GM19438 (cell line): ENCODE measurements around the gene TENM4.

Source experiments
- ATAC-seq: cut with Tn5 transposase; IDR thresholded peaks from one replicate; pipeline ENCODE4 v1.9.1; 2021; ENCODE audit warnings: low read depth; ENCODE audit not compliant: unreplicated experiment

Gene TENM4

GRCh38 chr11:79422866-79423265 lies 18.0 kb downstream of the TENM4 start:
- no peak for ATAC-seq

DNA sequence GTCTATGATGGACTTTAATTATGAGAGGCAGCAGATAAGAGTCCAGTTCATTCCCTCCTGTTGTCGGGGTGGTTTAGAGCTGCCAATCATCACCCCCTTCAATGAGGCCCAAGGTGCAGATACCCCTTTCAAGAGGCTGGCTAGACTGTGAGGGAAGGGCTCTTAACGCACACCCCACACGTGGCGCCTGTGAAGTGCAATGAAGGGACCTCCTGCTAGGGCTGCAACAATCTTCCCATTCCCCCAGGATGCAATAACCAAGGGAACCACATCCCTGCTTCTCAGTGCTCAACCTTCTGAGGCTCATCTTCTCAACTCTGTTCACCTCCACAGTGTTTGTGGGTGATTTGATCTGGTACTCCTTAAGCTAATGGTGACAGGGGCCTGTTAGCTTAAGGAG lies 19.0 kb downstream of the TENM4 start:
- ATAC-seq = no peak

DNA sequence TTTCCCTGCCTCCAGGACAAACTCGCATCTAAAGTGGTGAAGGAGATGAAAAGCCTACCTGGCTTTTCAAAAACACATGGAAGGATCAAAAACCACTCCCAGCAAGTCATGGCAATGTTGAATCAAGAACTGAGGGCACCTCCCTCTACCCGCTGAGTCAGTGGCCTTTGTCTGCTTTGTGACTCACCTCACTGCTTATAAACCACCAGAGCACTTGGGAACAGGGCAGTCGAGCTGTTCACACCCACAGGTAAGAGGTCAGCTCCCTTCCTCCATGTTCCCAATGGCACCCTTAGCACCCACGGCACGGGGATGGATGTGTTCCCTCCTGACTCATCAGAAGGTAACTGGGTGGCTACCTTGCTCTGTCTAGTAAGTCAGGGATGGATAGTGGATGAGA lies 21.7 kb downstream of the TENM4 start:
- ATAC-seq = no peak

GRCh38 chr11:79418241-79418640 lies 22.6 kb downstream of the TENM4 start:
- ATAC-seq = no peak

DNA sequence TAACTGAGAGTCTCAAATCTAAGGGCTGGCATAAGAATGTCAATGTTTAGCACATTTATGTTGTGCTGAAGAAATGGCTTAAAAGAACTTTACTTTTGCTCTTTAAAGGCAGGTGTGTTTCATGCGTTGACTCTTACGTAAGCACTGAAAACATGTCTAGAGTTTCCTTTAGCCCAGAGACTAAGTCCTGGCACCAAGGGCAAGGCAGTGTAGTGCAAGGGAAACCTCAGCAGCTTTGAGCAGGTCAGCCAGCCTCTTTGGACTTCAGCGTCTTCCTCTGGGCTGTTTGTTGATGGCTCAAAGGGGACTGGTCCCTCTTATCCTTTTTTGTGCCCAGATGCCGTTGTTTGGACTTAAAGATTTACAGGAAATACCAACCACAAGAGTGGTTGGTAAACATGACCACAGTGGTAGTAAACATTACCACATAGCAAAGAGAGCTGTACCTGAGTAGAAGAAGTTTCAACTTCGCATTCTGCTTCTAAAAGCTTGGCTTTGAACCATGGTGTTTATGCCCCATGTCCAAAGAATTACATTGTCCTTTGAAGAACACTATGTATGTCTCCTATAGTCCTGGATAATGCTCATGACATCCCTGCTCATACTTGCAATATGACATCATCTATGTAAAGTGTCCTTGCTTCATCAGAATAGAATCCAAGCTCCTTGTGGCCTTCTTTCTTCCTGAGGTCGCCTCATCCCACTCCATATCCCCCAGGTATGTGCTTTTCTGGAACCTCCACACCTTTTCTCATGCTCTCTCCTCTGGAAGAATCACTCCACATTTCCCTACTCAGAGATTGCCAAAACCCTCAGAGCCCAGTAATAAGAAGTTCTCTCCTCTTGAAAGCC lies 23.5 kb downstream of the TENM4 start:
- no peak for ATAC-seq

GRCh38 chr11:79415912-79416311 lies 24.9 kb downstream of the TENM4 start:
- no peak for ATAC-seq

DNA sequence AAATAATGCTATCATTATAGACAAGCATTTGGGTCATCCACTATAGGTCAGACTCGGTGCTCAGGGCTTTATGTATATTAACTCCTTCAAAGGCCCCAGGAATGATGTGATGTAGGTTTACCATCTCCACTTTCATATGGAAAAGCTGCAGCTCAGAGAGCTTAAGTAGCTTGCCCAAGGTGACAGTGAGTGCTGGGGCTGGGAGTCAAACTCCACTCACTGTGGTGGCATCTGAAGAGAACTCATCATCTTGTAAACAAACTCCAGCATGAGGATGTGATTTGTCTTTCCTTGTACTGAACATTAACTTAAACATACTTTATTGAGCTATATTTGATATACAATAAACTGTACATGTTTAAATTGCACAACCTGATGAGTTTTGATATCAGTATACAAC lies 25.4 kb downstream of the TENM4 start:
- ATAC-seq = no peak

DNA sequence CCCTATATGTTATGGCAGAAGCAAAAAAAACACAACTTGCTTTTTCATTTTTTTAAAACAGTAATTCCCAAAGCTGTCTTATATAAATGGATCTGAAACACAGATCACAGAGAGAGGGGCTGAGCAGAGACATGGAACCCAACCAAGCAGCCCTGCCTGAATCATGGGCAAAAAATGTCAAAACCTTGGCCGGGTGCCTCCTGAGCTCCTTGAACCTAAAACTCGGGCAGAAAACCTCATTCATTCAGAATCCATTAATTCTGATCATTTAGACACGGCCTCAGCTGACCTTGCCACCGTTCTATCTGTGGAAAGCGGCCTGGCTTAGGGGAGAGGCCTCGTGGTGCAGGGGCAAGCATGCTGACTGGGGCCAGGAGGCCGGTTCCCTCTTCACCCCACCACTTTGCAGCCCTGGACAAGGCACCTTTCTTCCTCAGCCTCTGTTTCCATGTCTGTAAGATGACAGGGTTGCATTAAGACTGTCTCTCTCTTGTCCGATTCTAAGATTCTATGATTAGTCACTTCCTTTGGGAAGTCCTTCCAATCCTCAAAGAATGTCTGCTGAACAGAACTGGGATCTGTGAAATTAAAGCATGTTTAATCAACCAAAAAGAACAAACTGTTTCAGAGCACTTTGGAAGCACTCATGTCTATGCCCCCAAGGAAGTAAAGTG lies 26.0 kb downstream of the TENM4 start:
- ATAC-seq = no peak

- no peak for ATAC-seq
Measured at GRCh38 chr11:79414041-79414440, 26.8 kb downstream of the TENM4 start.

GRCh38 chr11:79413268-79413667 lies 27.6 kb downstream of the TENM4 start:
- ATAC-seq = no peak

DNA sequence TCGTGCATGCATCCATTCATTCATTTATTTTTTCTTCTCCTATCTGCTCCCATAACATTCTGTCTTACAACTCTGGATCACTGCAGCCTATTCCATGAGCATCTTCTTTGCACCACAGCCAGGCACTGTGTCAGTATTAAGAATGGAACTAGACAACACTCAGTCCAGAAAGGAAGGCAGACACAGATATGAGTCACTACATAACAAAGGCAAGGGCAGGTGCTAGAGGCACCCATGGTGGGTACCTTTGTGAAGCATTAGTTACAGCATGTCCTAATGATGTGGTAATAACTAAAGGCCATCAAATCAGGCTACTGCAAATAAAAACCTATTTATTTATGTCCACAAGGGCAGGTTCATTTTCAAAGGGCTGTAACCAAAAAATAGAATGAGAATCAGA lies 28.1 kb downstream of the TENM4 start:
- ATAC-seq = no peak

DNA sequence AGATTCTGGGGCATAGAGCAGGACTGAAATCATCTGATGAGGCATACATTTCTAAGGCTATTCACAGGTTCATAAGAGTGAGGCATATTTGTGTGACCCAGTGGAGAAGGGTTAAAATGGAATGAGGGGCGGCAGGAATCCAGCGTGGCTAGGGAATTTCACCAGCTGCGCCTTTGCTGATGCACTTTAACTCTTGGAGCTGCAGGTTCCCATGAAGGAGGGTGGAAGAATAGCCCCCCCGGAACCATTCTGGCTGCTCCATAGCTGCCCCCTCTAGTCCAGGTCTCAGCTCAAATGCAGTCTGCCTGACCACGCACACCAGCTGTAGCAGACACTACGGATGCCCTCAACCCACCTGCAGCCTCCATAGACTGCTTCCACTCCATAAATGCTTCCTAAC lies 31.5 kb downstream of the TENM4 start:
- no peak for ATAC-seq

GRCh38 chr11:79406376-79406775 lies 34.5 kb downstream of the TENM4 start:
- peak; percentile 84 for ATAC-seq

GRCh38 chr11:79404806-79405205 lies 36.0 kb downstream of the TENM4 start:
- ATAC-seq = no peak

DNA sequence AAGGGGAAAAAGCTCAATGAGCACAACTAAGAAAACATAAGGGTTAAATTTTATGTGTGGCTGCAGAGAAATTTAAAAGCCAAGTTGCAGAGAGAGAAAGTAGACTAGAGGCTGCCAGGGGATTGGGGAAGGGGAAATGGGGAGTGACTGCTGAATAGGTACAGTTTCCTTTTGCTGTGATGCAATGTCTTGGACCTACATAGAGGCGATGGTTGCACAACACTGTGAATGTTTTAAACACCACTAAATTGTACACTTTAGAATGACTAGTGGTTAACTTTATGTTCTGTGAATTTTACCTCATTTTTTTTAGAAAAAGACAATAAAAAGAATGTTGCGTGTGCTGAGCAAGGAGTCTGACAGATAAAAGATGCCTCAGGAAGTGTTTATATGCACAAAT lies 36.5 kb downstream of the TENM4 start:
- ATAC-seq = no peak

- no peak for ATAC-seq
Measured at GRCh38 chr11:79403839-79404238, 37.0 kb downstream of the TENM4 start.

DNA sequence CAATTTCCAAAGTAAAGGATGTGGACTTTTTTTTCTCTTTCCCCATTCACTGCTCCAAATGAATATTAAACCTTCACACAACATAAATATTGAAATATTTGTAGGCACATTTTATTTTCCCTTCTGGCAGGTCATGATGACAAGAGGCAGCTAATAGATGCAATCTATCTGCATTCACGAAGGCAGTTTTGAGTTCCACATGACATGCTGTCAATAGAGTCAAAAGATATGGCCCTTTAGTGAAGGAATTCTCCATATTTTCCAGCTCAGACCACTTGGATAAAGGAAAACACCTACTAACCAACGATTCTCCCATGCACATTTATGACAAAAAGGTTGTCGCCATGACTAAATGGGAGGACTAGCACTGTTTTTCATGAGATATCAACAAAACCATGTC lies 37.9 kb downstream of the TENM4 start:
- ATAC-seq = no peak

DNA sequence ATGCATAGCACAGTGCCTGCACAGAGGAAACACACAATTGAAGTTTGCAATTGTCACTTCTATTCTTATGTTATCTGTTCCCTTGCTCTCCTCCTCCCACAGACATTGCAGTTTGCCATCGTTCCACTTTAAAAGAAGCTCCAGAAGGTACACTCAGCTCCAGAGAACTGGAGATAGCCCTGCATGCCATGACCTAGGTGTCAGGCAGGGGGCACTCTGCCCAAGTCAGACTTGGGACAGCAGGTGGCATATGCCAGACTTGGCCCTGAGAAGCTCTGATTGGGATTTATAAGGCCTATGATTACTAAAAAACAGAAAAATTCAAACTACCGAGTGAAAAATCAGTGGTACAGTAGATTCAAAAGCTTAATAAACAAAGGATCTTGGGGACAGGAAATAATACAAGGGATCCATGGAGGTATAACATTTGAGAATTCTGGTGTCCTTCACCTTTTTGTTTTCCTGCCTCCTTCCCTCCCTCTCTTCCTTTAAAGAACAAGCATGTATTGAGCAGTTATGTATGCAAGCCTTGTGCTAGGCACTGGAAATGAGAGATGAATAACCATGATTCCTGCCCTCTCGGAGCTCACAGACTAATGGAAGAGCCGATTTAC lies 40.0 kb downstream of the TENM4 start:
- peak; percentile 70 for ATAC-seq

- ATAC-seq = no peak
Measured at GRCh38 chr11:79400206-79400605, 40.6 kb downstream of the TENM4 start.

GRCh38 chr11:79397252-79397651 lies 43.6 kb downstream of the TENM4 start:
- no peak for ATAC-seq

GRCh38 chr11:79396674-79397073 lies 44.2 kb downstream of the TENM4 start:
- ATAC-seq = no peak

GRCh38 chr11:79396001-79396400 lies 44.8 kb downstream of the TENM4 start:
- ATAC-seq = no peak
